K562 (cell line): ENCODE measurements around the gene FHIT. TPM values are rescaled to one million over a fixed set of nuclear protein-coding genes. Genes with fewer than 3 reads are reported as not detected.

Experiments
- ATAC-seq: fragments of 200-7000 bp; cut with Tn5 transposase; 3 replicates; pipeline ENCODE4 v1.9.1; 2020; ENCODE audit warnings: moderate library complexity
- BruUV-seq: library from RNA; stranded (reverse); fragments of 400-500 nt; replicated peaks from 2 replicates; lab custom pipeline; 2021; lab: Mats Ljungman, UMichigan
- CTCF ChIA-PET: fragments of 300-600 bp; formaldehyde crosslinking; extraction: SDS; loops from one replicate; lab custom pipeline; 2021; ENCODE audit warnings: low intra/inter-chr PET ratio; lab: Yijun Ruan, JAX
- POLR2A ChIA-PET: fragments of 300-600, 350-650 bp; sonication (Branson Sonifier 250); formaldehyde crosslinking; extraction: SDS; loops from one replicate; lab custom pipeline; 2021; ENCODE audit warnings: antibody characterized with exemption, inconsistent platforms; lab: Yijun Ruan, JAX
- DNase-seq, 4 experiments: peaks; one replicate each; pipeline versions ENCODE4 v3.0.0 to v3.0.0-alpha.2; 2011 to 2018; ENCODE audit warnings: low spot score in 3 of 4, mixed read lengths in 3 of 4; ENCODE audit errors: extremely low read depth in 1 of 4
- FAIRE-seq: peaks from 2 replicates; lab custom pipeline; 2011; peaks lifted over from hg19 to GRCh38; lab: Jason Lieb, UNC
- H2AFZ ChIP-seq: 2 replicates; pipeline ENCODE4 v1.6.0; 2011; ENCODE audit warnings: low read depth, low read length, control low read depth, inconsistent platforms
- H3K27ac ChIP-seq: fragments of 200-600 bp; 3 replicates; pipeline ENCODE4 v1.8.0; 2011; ENCODE audit warnings: low read depth, mild to moderate bottlenecking, control low read depth, inconsistent platforms, low read length, moderate library complexity, mixed read lengths; ENCODE audit errors: extremely low read depth
- H3K27me3 ChIP-seq, 2 experiments: fragments of 300-600 bp in 1 of 2; 2 replicates in 1 of 2; 3 replicates in 1 of 2; pipeline versions ENCODE4 v1.6.0 to v1.8.0; 2011; ENCODE audit warnings: inconsistent platforms in 2 of 2, low read length in 2 of 2, mild to moderate bottlenecking in 1 of 2, mixed read lengths in 1 of 2, moderate library complexity in 1 of 2; ENCODE audit not compliant: control insufficient read depth in 2 of 2, insufficient read depth in 2 of 2
- H3K36me3 ChIP-seq: fragments of 300-600 bp; 3 replicates; pipeline ENCODE4 v1.8.0; 2011; ENCODE audit warnings: mild to moderate bottlenecking, low read length, inconsistent platforms; ENCODE audit not compliant: control insufficient read depth, insufficient read depth
- H3K4me1 ChIP-seq, 2 experiments: fragments of 200-600 bp in 1 of 2; replicated peaks in 1 of 2; 2 replicates in 1 of 2; 3 replicates in 1 of 2; pipeline versions ENCODE4 v1.5.1 to v1.8.0; 2011; ENCODE audit warnings: inconsistent platforms in 2 of 2, low read length in 2 of 2, mild to moderate bottlenecking in 1 of 2, mixed read lengths in 1 of 2, moderate library complexity in 1 of 2; ENCODE audit not compliant: control insufficient read depth in 2 of 2, insufficient read depth in 2 of 2
- H3K4me2 ChIP-seq: 2 replicates; pipeline ENCODE4 v1.6.1; 2011; ENCODE audit warnings: low read length, control low read depth, inconsistent platforms, mixed read lengths; ENCODE audit not compliant: insufficient read depth
- H3K4me3 ChIP-seq: fragments of 200-600 bp; sonication (generic), shearing (Covaris generic); 2 replicates; pipeline ENCODE4 v1.5.1; 2016; ENCODE audit warnings: control low read depth, inconsistent platforms
- H3K79me2 ChIP-seq: fragments of 200-600 bp; 3 replicates; pipeline ENCODE4 v1.8.0; 2011; ENCODE audit warnings: low read length, inconsistent platforms; ENCODE audit not compliant: control insufficient read depth, insufficient read depth
- H3K9ac ChIP-seq, 2 experiments: 2 replicates each; pipeline versions ENCODE4 v1.6.0 to v1.6.1; 2011; ENCODE audit warnings: low read depth in 2 of 2, low read length in 2 of 2, control low read depth in 1 of 2, inconsistent platforms in 1 of 2, mild to moderate bottlenecking in 1 of 2, mixed read lengths in 1 of 2; ENCODE audit not compliant: insufficient read depth in 1 of 2
- H3K9me1 ChIP-seq: one replicate; pipeline ENCODE4 v1.6.0; 2011; ENCODE audit warnings: inconsistent platforms, mild to moderate bottlenecking, low read length, moderate library complexity; ENCODE audit not compliant: control insufficient read depth, insufficient read depth
- H3K9me3 ChIP-seq: replicated peaks from 2 replicates; pipeline ENCODE4 v1.5.1; 2011; ENCODE audit warnings: low read depth, low read length, inconsistent platforms; ENCODE audit not compliant: control insufficient read depth, insufficient read depth
- H4K20me1 ChIP-seq: replicated peaks from 2 replicates; pipeline ENCODE4 v1.6.1; 2011; ENCODE audit warnings: low read length, inconsistent platforms, mixed read lengths; ENCODE audit not compliant: control insufficient read depth, insufficient read depth
- ATF7 ChIP-seq: fragments of 450-650 bp; IDR thresholded peaks from 2 replicates; pipeline ENCODE4 v1.7.1; 2014; ENCODE audit warnings: mild to moderate bottlenecking, moderate library complexity
- CBFA2T3 ChIP-seq: fragments of 450-650 bp; IDR thresholded peaks from 2 replicates; pipeline ENCODE4 v1.6.1; 2017
- FOXJ3 ChIP-seq: sonication (generic); formaldehyde crosslinking; IDR thresholded peaks from 2 replicates; pipeline ENCODE4 v1.4.0; 2020; ENCODE audit warnings: mild to moderate bottlenecking, missing genetic modification reagents
- HDAC3 ChIP-seq: fragments of 450-650 bp; IDR thresholded peaks from 2 replicates; pipeline ENCODE4 v1.6.1; 2018; ENCODE audit warnings: borderline replicate concordance, mild to moderate bottlenecking, moderate library complexity; ENCODE audit not compliant: partially characterized antibody
- KDM1A ChIP-seq, 2 experiments: fragments of 450-650 bp; IDR thresholded peaks; 2 replicates each; pipeline ENCODE4 v1.6.1; 2016; ENCODE audit warnings: mild to moderate bottlenecking in 2 of 2
- LCOR ChIP-seq: sonication (generic); formaldehyde crosslinking; IDR thresholded peaks from 2 replicates; pipeline ENCODE4 v1.8.0; 2022; ENCODE audit warnings: mild to moderate bottlenecking, missing genetic modification reagents
- MTF1 ChIP-seq: fragments of 250-450 bp; sonication (Bioruptor Pico); IDR thresholded peaks from 2 replicates; pipeline ENCODE4 v1.9.0; 2021; ENCODE audit warnings: moderate library complexity, mild to moderate bottlenecking, inconsistent platforms, borderline replicate concordance
- NFRKB ChIP-seq: fragments of 450-650 bp; IDR thresholded peaks from 2 replicates; pipeline ENCODE4 v1.6.1; 2016; ENCODE audit warnings: low read depth
- POLR2B ChIP-seq: fragments of 450-650 bp; IDR thresholded peaks from 2 replicates; pipeline ENCODE4 v1.6.1; 2018; ENCODE audit warnings: low read depth; ENCODE audit not compliant: partially characterized antibody
- RB1 ChIP-seq: fragments of 450-650 bp; IDR thresholded peaks from 2 replicates; pipeline ENCODE4 v1.6.1; 2017; ENCODE audit warnings: low read depth, mild to moderate bottlenecking
- SRSF9 ChIP-seq: fragments of 200-400 bp; formaldehyde crosslinking; IDR thresholded peaks from 2 replicates; pipeline ENCODE4 v1.6.1; 2017; ENCODE audit warnings: low read depth, low read length, borderline replicate concordance
- STAT5B ChIP-seq: fragments of 250-450 bp; sonication (Bioruptor Pico); IDR thresholded peaks from 2 replicates; pipeline ENCODE4 v1.8.0; 2021; ENCODE audit warnings: mild to moderate bottlenecking, inconsistent platforms
- U2AF1 ChIP-seq: fragments of 200-400 bp; formaldehyde crosslinking; optimal IDR thresholded peaks from 2 replicates; pipeline ENCODE3; 2017; ENCODE audit warnings: mild to moderate bottlenecking, low read depth, low read length, moderate library complexity
- ZBTB8A ChIP-seq: fragments of 450-650 bp; IDR thresholded peaks from 2 replicates; pipeline ENCODE4 v1.6.1; 2018; ENCODE audit warnings: mild to moderate bottlenecking, moderate library complexity; ENCODE audit not compliant: partially characterized antibody
- ZNF280A ChIP-seq: fragments of 450-650 bp; IDR thresholded peaks from 2 replicates; pipeline ENCODE4 v1.6.1; 2018; ENCODE audit warnings: mild to moderate bottlenecking, low read depth; ENCODE audit not compliant: partially characterized antibody
- ZNF324 ChIP-seq: fragments of 250-450 bp; sonication (Bioruptor Pico); IDR thresholded peaks from 2 replicates; pipeline ENCODE4 v1.4.0; 2020; ENCODE audit warnings: mild to moderate bottlenecking
- ZNF583 ChIP-seq: fragments of 250-450 bp; sonication (Bioruptor Pico); IDR thresholded peaks from 2 replicates; pipeline ENCODE4 v1.4.0; 2020
- ZNF584 ChIP-seq: fragments of 200-800 bp; sonication (Bioruptor generic); IDR thresholded peaks from 2 replicates; pipeline ENCODE4 v1.6.1; 2016; ENCODE audit warnings: low read depth, mild to moderate bottlenecking, missing genetic modification characterization, missing compliant biosample characterization
- WGBS: fragments of 100-300 bp; shearing (Covaris generic); methylation state at CpG from one replicate; pipeline ENCODE4 v1.1.6; 2016; ENCODE audit warnings: low coverage, mixed read lengths; ENCODE audit not compliant: insufficient coverage; ENCODE audit errors: missing lambda C conversion rate; 5-methylcytosine and 5-hydroxymethylcytosine counted together
- in situ Hi-C: fragments of 300-500 bp; cut with MboI; formaldehyde crosslinking; loops from 4 replicates; pipeline ENCODE4 v1.15.0; 2018; ENCODE audit warnings: inconsistent platforms, mixed read lengths
- intact Hi-C: fragments of 100-400 bp; cut with micrococcal nuclease; formaldehyde crosslinking; loops from 2 replicates; pipeline ENCODE4 v1.14.2; 2022
- polyA plus RNA-seq, 8 experiments: library from polyadenylated mRNA; depleted of rRNA in 4 of 8; stranded (reverse) in 5 of 8; unstranded in 3 of 8; fragments of >200 nt; fragmentation: Nextera tagmentation in 2 of 8; fragmentation: Illumina TruSeq in 1 of 8; extraction: Ambion mirVana in 2 of 8; extraction: Trizol in 1 of 8; gene quantifications; 2 replicates each; pipeline versions ENCODE4 v1.2.1 to v1.2.3, GENCODE V29; 2011 to 2014; ENCODE audit warnings: inconsistent platforms in 1 of 8, missing spikeins in 1 of 8
- total RNA-seq, 7 experiments: library from RNA; depleted of rRNA in 6 of 7; stranded (reverse); fragments of >200 nt in 6 of 7; fragmentation: Illumina TruSeq in 2 of 7; extraction: Trizol in 2 of 7; gene quantifications; 2 replicates each; pipeline versions ENCODE4 v1.2.1 to v1.2.3, GENCODE V29; 2011 to 2021; ENCODE audit warnings: low replicate concordance in 1 of 7
- TF ChIP-seq, protein P1 (sequence below): IDR thresholded peaks from 2 replicates; pipeline ENCODE4 v1.6.1; 2012; ENCODE audit warnings: low read depth, low read length, improper control_type of control experiment, borderline replicate concordance
- TF ChIP-seq, protein P2 (sequence below): fragments of 450-650 bp; IDR thresholded peaks from 2 replicates; pipeline ENCODE4 v1.6.1; 2016; ENCODE audit warnings: antibody characterized with exemption

FHIT gene
- total and polyA plus RNA-seq, 9 of the 15 experiments (the other 6 are each of a cell fraction or from before 2014, with no cell fraction given): 1.7 to 9.1 (median 4.3) TPM

DNA sequence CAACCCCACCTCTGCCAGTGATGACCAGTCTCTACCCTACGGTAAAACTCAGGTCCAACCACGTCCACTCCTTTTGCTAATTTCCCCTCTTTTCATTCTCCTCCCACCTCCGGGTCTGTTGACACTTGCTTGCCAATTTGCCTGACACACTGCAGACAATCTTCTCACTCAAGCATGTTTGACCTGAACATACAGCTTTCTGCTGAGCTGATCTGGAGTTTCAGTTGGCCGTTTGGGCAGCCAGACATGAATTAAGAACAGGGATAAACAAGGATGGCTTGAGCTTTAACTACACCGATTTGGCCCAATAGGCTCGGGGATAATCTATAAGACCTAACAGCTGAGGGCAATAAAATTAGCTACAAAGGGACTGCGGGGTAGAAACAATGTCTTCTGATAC, 1442.8 kb downstream of the FHIT start:
- ATAC-seq: no peak
- H4K20me1 ChIP-seq: no peaks in the 10 kb centered on the region
- in situ Hi-C loops: no loop called here

More for the DNA sequence above, 1442.8 kb downstream of the FHIT start:
- Histone ChIP-seq H3K4me1 (no peaks in the 10 kb centered on the region), H3K36me3 (no peaks in the 10 kb centered on the region), H3K4me3 (no peak overlapping the region), H3K27ac (no peak overlapping the region), H2AFZ (no peak overlapping the region), H3K9me3 (no peaks in the 10 kb centered on the region), H3K9me1 (no peaks in the 10 kb centered on the region), H3K9ac (no peak overlapping the region), H3K4me2 (no peak overlapping the region), H3K27me3 (no peaks in the 10 kb centered on the region), H3K79me2 (no peaks in the 10 kb centered on the region)
- no peak for TF ChIP-seq U2AF1
- TF ChIP-seq ZNF324 (CRISPR knock-in tag): no peak
- no peak for TF ChIP-seq HDAC3
- TF ChIP-seq, protein P1, sequence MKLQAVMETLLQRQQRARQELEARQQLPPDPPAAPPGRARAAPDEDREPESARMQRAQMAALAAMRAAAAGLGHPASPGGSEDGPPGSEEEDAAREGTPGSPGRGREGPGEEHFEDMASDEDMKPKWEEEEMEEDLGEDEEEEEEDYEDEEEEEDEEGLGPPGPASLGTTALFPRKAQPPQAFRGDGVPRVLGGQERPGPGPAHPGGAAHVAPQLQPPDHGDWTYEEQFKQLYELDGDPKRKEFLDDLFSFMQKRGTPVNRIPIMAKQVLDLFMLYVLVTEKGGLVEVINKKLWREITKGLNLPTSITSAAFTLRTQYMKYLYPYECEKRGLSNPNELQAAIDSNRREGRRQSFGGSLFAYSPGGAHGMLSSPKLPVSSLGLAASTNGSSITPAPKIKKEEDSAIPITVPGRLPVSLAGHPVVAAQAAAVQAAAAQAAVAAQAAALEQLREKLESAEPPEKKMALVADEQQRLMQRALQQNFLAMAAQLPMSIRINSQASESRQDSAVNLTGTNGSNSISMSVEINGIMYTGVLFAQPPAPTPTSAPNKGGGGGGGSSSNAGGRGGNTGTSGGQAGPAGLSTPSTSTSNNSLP: no peak
- TF ChIP-seq LCOR (CRISPR knock-in tag): no peak
- no peak for TF ChIP-seq ZNF280A
- TF ChIP-seq ZNF584 (CRISPR knock-in tag): no peak
- TF ChIP-seq NFRKB: no peak
- TF ChIP-seq CBFA2T3: no peak
- no peak for TF ChIP-seq SRSF9
- TF ChIP-seq ATF7: no peak
- TF ChIP-seq RB1: no peak
- TF ChIP-seq STAT5B: no peak
- TF ChIP-seq MTF1 (CRISPR knock-in tag): no peak
- TF ChIP-seq ZNF583 (CRISPR knock-in tag): no peak
- TF ChIP-seq FOXJ3: no peak
- no peak for TF ChIP-seq KDM1A (IDR thresholded peaks at IDR 0.05)
- TF ChIP-seq ZBTB8A: no peak
- TF ChIP-seq POLR2B: no peak
- TF ChIP-seq, protein P2, sequence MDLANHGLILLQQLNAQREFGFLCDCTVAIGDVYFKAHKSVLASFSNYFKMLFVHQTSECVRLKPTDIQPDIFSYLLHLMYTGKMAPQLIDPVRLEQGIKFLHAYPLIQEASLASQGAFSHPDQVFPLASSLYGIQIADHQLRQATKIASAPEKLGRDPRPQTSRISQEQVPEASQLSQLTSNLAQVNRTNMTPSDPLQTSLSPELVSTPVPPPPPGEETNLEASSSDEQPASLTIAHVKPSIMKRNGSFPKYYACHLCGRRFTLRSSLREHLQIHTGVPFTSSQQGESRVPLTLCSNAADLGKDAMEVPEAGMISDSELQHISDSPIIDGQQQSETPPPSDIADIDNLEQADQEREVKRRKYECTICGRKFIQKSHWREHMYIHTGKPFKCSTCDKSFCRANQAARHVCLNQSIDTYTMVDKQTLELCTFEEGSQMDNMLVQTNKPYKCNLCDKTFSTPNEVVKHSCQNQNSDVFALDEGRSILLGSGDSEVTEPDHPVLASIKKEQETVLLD: no peak
- BruUV-seq: no TSS peak
- ChIA-PET CTCF (no interaction called here), POLR2A (no interaction called here)
- intact Hi-C loops: no loop called here
- WGBS: 26% methylated on average over 4 of the region's 7 CpGs
- DNase-seq: no peak
- no peak for FAIRE-seq
